Fibroblast of skin of back (primary cell): ENCODE measurements around the gene EFHD1.
"Not testable (repeated sequence)": the region's sequence is repeated elsewhere in the genome, so short reads cannot be mapped to it uniquely, and the experiment has no call there.

Source experiments
- DNase-seq: peaks from one replicate; pipeline ENCODE4 v3.0.0-alpha.2; 2013

EFHD1 gene

GRCh38 chr2:232652505-232652851 lies 19.1 kb downstream of the EFHD1 start:
- peak; percentile 15 for DNase-seq

DNA sequence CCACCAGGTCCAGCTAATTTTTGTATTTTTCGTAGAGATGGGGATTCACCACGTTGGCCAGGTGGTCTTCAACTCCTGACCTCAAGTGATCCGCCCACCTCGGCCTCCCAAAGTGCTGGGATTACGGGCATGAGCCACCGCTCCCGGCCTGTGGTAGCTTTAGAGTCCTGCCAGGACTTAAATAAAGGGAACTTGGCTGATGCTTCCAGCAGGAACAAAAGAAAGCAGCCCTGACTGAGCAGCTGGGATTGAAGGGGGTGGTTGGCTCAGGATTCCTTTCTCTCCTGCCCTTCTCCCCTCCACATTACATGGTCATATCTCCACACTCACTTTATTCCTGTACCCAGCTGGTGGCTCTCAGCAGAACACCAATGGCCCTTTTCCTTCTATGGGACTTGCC lies 20.0 kb downstream of the EFHD1 start:
- DNase-seq = no peak

DNA sequence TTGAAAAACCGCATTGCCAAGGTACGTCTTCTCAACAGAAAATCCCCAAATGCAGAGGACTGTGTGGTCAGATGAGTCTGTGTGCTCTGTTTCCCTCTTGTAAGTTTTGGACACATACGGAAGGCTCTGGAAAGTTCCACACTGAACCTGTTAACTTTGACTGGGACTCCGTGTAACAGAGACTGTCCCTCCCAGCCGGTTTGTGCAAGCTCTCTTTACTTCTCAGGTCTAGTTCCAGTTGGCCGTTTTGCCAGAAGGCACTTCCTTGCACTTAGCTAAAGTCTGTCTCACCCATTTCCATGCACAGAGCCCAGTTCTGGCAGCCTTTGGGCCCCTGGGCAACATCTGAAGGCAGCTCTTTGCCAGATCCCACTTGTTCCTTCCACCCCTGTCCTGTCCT lies 22.0 kb downstream of the EFHD1 start:
- DNase-seq = no peak

DNA sequence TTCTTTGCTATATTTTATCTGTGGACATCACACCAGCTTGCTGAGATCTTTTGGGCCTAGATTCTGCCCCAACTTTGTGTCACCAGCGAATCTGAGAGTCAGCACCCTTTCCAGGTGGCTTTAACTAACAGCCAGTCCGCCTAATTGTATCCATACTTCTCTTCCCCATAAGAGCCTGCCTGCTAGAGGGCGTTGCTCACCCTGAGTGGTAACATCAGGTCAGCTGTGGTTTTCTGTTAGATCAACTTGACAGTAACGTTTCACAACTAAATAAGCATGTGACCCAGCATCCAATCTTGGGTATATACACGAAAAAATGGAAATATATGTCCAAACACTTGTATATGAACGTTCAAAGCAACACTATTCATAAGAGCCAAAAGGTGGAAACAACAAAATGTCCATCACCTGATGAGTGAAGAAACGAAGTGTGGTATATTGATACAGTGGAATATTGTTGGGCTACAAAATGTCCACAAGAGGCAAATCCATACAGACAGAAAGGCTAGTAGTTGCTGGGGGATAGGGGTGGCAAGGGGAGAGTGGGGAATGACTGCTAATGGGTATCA lies 24.9 kb downstream of the EFHD1 start:
- no peak for DNase-seq

GRCh38 chr2:232659359-232659758 lies 26.0 kb downstream of the EFHD1 start:
- no peak for DNase-seq

GRCh38 chr2:232662486-232663260 lies 29.3 kb downstream of the EFHD1 start:
- no peak for DNase-seq

GRCh38 chr2:232666051-232666805 lies 32.8 kb downstream of the EFHD1 start:
- no peak for DNase-seq

- DNase-seq = peak; percentile 10
Measured at GRCh38 chr2:232667989-232668583, 34.7 kb downstream of the EFHD1 start.

DNA sequence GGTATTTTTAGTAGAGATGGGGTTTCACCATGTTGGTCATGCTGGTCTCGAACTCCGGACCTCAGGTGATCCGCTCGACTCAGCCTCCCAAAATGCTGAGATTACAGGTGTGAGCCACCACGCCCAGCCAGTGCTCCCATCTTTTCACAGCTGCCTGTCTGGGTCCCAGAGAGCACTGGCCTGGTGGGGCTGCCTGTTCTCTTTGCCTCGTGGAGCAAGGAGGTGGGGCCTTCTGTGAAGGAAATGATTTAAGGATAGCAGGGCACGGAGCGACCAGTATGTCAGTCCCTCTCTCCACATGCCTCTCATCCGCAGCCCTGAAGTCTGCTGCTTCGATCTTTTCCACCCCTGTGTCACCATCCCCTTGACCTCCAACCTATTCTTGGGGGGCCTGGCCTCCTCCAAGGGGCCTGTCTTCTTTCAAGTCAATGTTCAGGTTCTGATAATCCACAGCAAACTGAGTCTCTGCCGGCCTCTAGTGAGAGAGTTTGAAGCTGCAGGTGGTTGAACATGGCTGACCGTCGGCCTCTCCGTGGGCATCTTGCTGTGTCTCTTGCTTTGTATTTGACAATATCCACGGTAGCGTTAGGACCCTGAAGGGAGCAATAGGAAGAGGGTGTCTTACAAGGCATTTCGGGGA lies 35.5 kb downstream of the EFHD1 start:
- peak; percentile 23 for DNase-seq

DNA sequence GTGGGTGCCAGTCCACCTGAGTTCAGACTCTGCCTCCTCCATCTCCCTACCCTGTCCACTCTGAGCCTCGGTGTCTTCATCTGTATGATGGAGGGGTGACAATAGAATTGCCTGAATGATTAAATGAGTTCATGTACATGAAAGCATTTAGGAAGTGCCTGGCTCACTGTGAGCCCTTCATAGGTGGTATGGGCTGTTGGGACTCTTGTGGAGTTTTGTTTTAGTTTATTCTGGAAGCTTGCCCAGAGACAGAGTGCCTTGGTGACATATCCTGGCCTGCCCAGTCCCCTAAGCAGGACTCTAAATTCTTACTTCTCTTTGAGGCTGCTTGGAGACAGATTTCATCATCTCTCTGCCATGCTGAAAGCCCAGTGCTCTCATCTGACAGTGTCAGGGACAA lies 39.2 kb downstream of the EFHD1 start:
- DNase-seq = peak; percentile 30

DNA sequence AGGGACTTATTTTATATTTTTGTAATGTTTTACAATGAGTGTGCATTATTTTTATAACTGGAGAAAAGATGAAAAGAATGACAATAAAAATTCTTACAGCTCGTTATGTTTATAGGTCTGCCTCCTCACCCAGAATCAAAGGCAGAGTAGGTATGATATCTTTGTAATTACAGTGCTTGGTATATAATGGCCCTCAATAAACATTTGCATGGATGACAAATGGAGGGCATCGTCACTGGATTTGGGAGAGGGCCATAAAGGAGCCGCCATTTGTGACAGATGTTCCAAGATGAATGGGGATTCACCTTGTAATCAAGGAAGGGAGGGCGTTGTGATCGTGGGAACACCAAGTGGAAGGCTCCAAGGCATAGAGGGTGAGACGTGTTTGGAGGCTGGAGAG lies 41.1 kb downstream of the EFHD1 start:
- DNase-seq = no peak

GRCh38 chr2:232675381-232675780 lies 42.0 kb downstream of the EFHD1 start:
- DNase-seq = no peak

DNA sequence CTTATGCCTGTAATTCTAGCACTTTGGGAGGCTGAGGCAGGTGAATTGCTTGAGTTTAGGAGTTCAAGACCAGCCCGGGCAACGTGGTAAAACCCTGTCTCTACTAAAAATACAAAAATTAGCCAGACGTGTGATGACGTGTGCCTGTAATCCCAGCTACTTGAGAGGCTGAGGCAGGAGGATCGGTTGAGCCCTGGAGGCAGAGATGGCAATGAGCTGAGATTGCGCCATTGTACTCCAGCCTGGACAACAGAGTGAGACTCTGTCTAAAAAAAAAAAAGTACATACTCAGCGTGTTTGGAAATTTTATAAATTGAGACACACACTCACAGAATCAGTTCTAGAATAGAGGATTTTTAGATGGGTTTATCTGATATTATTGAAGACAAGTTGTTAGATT lies 46.6 kb downstream of the EFHD1 start:
- no peak for DNase-seq

DNA sequence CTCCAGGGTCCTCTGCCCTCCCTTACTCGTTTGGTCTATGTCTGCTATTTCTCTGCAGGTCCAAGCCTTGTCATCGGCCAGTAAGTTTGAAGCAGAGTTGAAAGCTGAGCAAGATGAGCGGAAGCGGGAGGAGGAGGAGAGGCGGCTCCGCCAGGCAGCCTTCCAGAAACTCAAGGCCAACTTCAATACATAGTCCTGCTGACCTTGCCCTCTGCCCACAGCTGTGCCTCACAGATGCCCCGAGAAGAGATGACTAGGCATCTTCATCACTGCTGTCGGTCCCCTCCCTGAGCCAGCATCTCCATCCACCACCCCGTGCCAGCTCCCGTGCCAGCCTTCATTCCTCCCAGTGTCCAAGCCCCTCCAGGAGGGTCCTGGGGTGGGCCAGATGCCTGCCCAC lies 48.1 kb downstream of the EFHD1 start:
- DNase-seq = no peak

DNA sequence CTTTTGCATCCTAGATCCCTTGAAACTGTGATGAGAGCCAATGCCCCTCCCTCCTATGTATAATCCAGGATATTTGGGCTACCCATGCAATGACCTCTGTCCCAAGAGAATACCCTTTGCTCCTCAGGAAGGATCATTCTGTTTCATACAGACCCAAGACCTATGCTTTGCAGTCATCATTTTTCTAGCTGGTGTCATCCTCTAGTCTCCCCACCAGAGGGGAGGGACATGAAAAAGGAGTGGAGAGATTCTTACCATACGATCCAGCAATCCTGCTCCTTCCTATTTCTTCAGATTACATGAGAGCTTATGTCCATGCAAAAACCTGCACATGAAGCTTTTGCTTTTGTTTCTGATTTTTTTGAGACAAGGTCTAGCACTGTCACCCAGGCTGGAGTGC lies 50.0 kb downstream of the EFHD1 start:
- DNase-seq = peak; percentile 7

GRCh38 chr2:232685391-232685790 lies 52.0 kb downstream of the EFHD1 start:
- not testable (repeated sequence) for DNase-seq

DNA sequence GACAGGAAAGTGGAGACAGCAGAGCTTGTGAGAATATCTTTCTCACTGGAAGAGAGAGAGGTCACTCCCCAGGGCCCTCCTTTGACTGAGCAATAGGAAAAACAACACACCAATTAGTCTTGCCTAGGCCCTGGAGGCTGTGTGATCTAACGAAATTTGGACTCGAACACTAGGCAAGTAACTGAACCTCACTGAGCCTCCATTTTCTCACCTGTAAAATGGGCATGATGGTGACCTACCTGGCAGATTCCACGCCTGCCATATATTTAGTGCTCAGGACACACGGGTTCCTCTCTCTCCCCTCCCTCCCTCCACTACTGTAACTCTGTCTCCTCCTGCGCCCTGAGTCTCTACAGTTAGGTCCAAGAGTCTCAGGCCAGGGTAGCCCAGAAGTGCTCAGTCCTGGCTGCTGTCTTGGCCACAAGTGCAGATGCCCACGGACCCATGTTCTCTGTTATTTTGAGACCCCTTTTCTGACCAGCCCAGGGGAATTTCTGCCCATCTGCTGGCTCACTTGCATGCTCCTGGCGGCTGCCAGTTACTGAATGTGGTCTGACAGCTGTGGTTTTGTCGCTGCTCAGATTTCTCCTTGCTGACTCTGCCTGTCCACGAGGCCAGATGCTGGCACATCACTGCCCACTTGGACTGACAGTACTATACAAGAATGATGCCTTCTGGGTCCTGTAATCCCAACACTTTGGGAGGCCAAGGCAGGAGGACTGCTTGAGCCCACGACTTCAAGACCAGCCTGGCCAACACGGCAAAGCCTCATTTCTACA lies 54.2 kb downstream of the EFHD1 start:
- DNase-seq = no peak

- no peak for DNase-seq
Measured at GRCh38 chr2:232688201-232688600, 54.8 kb downstream of the EFHD1 start.

GRCh38 chr2:232689152-232689910 lies 55.9 kb downstream of the EFHD1 start:
- peak; percentile 24 for DNase-seq

GRCh38 chr2:232691117-232691516 lies 57.7 kb downstream of the EFHD1 start:
- not testable (repeated sequence) for DNase-seq

DNA sequence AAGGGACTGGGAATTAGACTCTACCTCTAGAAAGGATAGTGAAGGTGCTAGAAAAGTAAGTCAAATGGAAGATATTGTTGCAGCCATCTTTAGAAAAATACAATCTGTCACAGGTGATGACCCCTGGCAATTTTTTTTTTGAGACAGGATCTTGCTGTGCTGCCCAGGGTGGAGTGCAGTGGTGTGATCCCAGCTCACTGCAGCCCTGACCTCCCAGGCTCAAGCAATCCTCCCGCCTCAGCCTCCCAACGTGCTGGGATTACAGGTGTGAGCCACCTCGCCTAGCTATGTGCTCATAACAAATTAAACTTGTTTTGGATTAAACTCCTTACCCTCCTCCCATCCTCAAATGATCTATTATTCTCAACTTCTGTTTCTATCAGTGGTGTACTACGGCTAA lies 59.9 kb downstream of the EFHD1 start:
- DNase-seq = no peak
